ENCODE results near the gene LRRC15. TPM values are rescaled to one million over a fixed set of nuclear protein-coding genes. Genes with fewer than 3 reads are reported as not detected.

LRRC15 gene
- total RNA-seq, 2 donors from 2014 or later, result 1.1 TPM; not detected in 1

DNA sequence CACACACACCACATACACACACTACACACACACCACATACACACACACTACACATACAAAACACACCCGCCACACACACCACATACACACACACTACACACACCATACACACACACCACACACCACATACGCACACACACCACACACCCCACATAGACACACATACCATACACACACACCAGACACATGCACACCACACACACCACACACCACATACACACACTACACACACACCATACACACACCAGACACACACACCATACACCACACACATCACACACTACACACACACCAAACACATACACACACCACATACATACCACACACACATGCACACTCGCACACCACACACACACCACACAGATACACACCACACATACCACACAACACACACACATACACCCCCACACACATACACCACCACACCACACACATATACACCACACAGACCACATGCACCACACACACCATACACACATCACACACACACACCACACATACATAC lies 44.7 kb downstream of the LRRC15 start:
- H3K36me3 ChIP-seq, result no peaks in the 10 kb centered on the region
- H3K9me3 ChIP-seq, result no peaks in the 10 kb centered on the region
- no peak for DNase-seq (ENCODE audit: low spot score)
- no peaks in the 10 kb centered on the region for H3K27me3 ChIP-seq (replicated peaks; ENCODE audit: insufficient read depth)
- intact Hi-C loops (cut with DNase I), result no loop called here
- H3K27ac ChIP-seq, result no peak overlapping the region
- no peaks in the 10 kb centered on the region for H3K4me1 ChIP-seq (replicated peaks)
- H3K4me3 ChIP-seq, result no peak overlapping the region
- TF ChIP-seq, protein P1, sequence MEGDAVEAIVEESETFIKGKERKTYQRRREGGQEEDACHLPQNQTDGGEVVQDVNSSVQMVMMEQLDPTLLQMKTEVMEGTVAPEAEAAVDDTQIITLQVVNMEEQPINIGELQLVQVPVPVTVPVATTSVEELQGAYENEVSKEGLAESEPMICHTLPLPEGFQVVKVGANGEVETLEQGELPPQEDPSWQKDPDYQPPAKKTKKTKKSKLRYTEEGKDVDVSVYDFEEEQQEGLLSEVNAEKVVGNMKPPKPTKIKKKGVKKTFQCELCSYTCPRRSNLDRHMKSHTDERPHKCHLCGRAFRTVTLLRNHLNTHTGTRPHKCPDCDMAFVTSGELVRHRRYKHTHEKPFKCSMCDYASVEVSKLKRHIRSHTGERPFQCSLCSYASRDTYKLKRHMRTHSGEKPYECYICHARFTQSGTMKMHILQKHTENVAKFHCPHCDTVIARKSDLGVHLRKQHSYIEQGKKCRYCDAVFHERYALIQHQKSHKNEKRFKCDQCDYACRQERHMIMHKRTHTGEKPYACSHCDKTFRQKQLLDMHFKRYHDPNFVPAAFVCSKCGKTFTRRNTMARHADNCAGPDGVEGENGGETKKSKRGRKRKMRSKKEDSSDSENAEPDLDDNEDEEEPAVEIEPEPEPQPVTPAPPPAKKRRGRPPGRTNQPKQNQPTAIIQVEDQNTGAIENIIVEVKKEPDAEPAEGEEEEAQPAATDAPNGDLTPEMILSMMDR (IDR thresholded peaks at IDR 0.05), result no peak
- no peak for TF ChIP-seq POLR2AphosphoS5 (IDR thresholded peaks at IDR 0.05)
- TF ChIP-seq POLR2A (IDR thresholded peaks at IDR 0.05), result no peak
- 94% methylated on average over 3 of the region's 3 CpGs for WGBS

DNA sequence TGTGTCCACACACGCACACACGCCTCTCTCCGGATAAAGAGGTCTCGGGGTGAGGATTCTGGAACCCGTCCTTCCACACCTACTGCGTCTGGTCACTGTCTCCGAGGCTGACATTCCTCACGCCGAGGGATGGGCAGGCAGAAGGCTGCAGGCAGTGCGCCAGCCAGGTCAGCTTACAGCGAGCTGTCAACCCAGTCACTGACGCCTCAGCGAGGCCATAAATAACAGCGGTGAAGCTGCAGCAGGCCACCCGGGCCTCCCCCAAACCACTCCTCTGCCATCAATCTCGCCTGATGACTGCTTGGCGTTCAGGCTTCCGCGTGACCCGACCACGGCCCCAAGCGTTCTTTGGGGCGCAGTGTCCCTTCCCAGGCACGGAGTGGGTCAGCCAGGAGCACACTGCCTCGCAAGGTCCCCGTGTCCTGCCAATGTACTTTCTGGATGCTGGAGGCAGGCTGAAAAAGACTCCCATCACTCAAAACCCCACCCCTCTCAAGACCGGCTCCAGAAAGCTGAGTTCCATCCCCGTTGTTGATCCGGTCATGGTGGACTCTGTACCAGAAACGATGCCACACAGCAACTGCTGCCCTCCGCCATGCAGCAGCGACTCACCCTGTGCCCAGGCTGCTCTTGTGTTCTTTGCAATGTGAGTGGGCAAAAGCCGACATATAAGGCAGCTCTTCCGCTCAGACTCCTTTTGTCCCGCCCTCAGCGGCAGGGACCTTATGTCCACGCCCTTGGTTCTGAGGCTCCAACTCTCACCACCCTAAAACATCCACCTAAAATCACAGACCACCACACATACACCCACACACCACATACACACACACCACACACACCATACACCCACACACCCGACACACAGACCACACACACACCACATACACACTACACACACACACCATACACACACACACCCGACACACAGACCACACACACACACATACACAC lies 45.5 kb downstream of the LRRC15 start:
- WGBS, result 19% methylated on average over 39 of the region's 39 CpGs

DNA sequence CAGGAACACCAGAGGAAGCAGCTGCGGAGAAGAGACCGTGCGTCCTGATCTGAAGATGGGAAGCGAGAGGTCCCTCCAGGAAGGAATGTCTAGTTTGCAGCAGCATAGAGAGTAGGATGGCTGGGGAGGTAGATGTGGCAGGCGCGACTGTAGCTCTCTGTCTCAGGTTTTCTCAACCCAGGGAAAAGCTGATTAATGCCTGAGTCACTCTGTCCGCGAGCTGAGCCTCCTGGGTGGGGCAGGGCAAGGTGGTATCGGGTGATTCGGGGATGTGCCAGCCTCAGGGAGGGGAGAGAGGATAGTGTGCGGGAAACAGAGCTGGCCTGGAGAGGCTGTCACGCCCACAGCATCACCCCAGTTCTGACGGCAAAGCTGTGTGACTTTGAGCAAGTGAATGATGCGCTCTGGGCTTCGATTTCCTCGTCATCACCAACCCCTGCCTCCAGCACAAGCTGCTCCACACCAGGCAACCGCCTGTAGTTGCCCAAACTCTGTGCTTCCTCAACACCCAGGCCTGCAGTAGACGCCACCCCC lies 46.8 kb downstream of the LRRC15 start:
- no peaks in the 10 kb centered on the region for H3K27me3 ChIP-seq (replicated peaks; ENCODE audit: insufficient read depth)
- H3K4me3 ChIP-seq, result no peak overlapping the region
- 80% methylated on average over 18 of the region's 18 CpGs for WGBS
- no peak for DNase-seq (ENCODE audit: low spot score)
- no peaks in the 10 kb centered on the region for H3K36me3 ChIP-seq
- H3K27ac ChIP-seq, result no peak overlapping the region
- H3K9me3 ChIP-seq, result no peaks in the 10 kb centered on the region
- no peak for TF ChIP-seq POLR2AphosphoS5 (IDR thresholded peaks at IDR 0.05)
- peak; percentile 40 for TF ChIP-seq POLR2A (IDR thresholded peaks at IDR 0.05)
- TF ChIP-seq, protein P1 (IDR thresholded peaks at IDR 0.05), result no peak
- H3K4me1 ChIP-seq (replicated peaks), result no peaks in the 10 kb centered on the region
- intact Hi-C loops (cut with DNase I), result no loop called here

More for the DNA sequence above, 45.5 kb downstream of the LRRC15 start:
- Histone ChIP-seq H3K4me3 (peak overlapping the region in 1 of 2 donors; percentile 20), H3K4me1 (replicated peaks) (no peaks in the 10 kb centered on the region), H3K27ac (no peak overlapping the region), H3K36me3 (no peaks in the 10 kb centered on the region), H3K9me3 (no peaks in the 10 kb centered on the region), H3K27me3 (replicated peaks; ENCODE audit: insufficient read depth) (no peaks in the 10 kb centered on the region)
- TF ChIP-seq POLR2AphosphoS5 (IDR thresholded peaks at IDR 0.05) (no peak), POLR2A (IDR thresholded peaks at IDR 0.05) (no peak)
- TF ChIP-seq, protein P1 (IDR thresholded peaks at IDR 0.05), result no peak
- intact Hi-C loops (cut with DNase I), result no loop called here
- DNase-seq (ENCODE audit: low spot score), result peak; percentile 44

DNA sequence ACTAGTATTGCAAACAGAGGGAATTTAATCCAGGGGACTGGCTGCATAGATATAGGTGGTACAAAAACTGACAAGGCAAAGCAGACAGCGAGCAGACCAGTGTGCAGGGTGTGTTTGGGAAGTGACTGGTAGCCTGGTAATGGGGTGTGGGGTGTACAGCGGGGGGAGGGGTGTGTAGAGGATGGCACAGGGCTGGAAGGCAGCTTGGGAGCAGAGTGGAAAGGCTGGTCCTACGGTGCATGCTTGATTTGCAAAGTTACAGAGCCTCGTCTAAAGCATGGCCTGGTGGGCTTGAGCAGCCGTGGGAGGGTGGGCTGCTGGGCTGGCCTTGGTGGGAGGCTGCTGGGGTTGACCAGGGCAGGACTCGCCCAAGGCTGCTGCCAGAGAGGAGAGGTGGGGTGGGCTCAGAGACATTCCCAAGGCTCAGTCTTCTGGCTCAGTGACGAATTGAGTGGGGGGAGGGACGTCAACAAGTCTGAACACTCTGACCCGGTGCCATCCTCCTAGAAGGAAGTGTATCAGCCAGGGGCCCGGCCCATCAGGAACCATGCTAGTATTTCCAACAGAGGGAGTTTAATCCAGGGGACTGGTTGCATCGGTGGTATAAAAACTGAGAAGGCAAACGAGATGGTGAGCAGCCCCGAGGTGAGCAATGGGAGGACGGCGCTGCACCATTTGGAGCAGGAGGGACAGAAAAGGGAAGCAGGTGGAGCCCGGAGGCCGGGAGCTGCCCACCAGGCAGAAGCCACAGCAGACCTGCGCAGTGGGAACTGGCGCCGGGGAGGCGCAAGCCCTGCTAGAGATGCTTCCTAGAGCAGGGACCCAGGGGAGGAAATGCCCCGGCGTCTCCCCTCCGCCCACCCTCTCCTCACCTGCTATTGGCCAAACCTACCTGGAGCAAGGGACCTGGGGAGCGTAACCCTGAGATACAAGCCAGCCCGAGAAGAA lies 47.6 kb downstream of the LRRC15 start:
- Histone ChIP-seq H3K4me3 (no peak overlapping the region), H3K36me3 (no peaks in the 10 kb centered on the region), H3K27ac (no peak overlapping the region), H3K9me3 (no peaks in the 10 kb centered on the region), H3K4me1 (replicated peaks) (no peaks in the 10 kb centered on the region), H3K27me3 (replicated peaks; ENCODE audit: insufficient read depth) (no peaks in the 10 kb centered on the region)
- 81% methylated on average over 26 of the region's 26 CpGs for WGBS
- intact Hi-C loops (cut with DNase I), result no loop called here
- no peak for DNase-seq (ENCODE audit: low spot score)
- no peak for TF ChIP-seq POLR2AphosphoS5 (IDR thresholded peaks at IDR 0.05)
